GM18498 (cell line): ENCODE results near the gene YEATS2.
"Not testable (repeated sequence)": the region's sequence is repeated elsewhere in the genome, so short reads cannot be mapped to it uniquely, and the experiment has no call there.

Source experiments
- ATAC-seq: cut with Tn5 transposase; IDR thresholded peaks from one replicate; pipeline ENCODE4 v1.9.1; 2021; ENCODE audit warnings: mild to moderate bottlenecking, moderate library complexity; ENCODE audit not compliant: unreplicated experiment

YEATS2 gene

GRCh38 chr3:183697610-183698317 lies at the start of gene YEATS2:
TSS of gene YEATS2 (plus strand) at chr3:183697797. CDS start at chr3:183715163, 17,366 bp downstream.
- peak; percentile 87 for ATAC-seq

- no peak for ATAC-seq
These were observed 47.0 kb upstream of the YEATS2 start for GRCh38 chr3:183650554-183650953.

- no peak for ATAC-seq
These were observed 44.2 kb upstream of the YEATS2 start for GRCh38 chr3:183653209-183654064.

- no peak for ATAC-seq
These were observed 42.9 kb upstream of the YEATS2 start for GRCh38 chr3:183654727-183655126.

GRCh38 chr3:183662099-183662498 lies 35.5 kb upstream of the YEATS2 start:
- no peak for ATAC-seq

GRCh38 chr3:183664913-183665381 lies 32.6 kb upstream of the YEATS2 start:
- no peak for ATAC-seq

GRCh38 chr3:183680061-183680460 lies 17.5 kb upstream of the YEATS2 start:
- no peak for ATAC-seq

- ATAC-seq: no peak
These were observed 9.9 kb upstream of the YEATS2 start for GRCh38 chr3:183687705-183688104.

GRCh38 chr3:183688874-183689273 lies 8.7 kb upstream of the YEATS2 start:
- no peak for ATAC-seq

GRCh38 chr3:183689621-183690020 lies 8.0 kb upstream of the YEATS2 start:
- not testable (repeated sequence) for ATAC-seq

GRCh38 chr3:183690402-183690995 lies 7.1 kb upstream of the YEATS2 start:
- no peak for ATAC-seq

GRCh38 chr3:183692436-183692835 lies 5.2 kb upstream of the YEATS2 start:
- ATAC-seq: no peak

- ATAC-seq: no peak
These were observed 1.8 kb upstream of the YEATS2 start for GRCh38 chr3:183695569-183696364.

GRCh38 chr3:183697123-183697609 lies 431 bp upstream of the YEATS2 start:
- ATAC-seq: no peak

- ATAC-seq: peak; percentile 28
These were observed 738 bp downstream of the YEATS2 start for GRCh38 chr3:183698318-183698751.

GRCh38 chr3:183698756-183699155 lies 1.2 kb downstream of the YEATS2 start:
- no peak for ATAC-seq

GRCh38 chr3:183699238-183699947 lies 1.8 kb downstream of the YEATS2 start:
- ATAC-seq: no peak

GRCh38 chr3:183701744-183702143 lies 4.1 kb downstream of the YEATS2 start:
- no peak for ATAC-seq

- ATAC-seq: not testable (repeated sequence)
These were observed 6.3 kb downstream of the YEATS2 start for GRCh38 chr3:183703892-183704291.

- ATAC-seq: no peak
These were observed 12.6 kb downstream of the YEATS2 start for GRCh38 chr3:183710231-183710630.
